C4-2B (cell line): ENCODE measurements around the gene ABCB4.

Experiments
- ZFX ChIP-seq: fragments of 450-650 bp; IDR thresholded peaks from 2 replicates; pipeline ENCODE4 v1.6.1; 2017
- TF ChIP-seq, protein P1 (sequence below): fragments of 450-650 bp; conservative IDR thresholded peaks from 2 replicates; pipeline ENCODE4 v1.5.1; 2017; ENCODE audit warnings: mild to moderate bottlenecking

DNA sequence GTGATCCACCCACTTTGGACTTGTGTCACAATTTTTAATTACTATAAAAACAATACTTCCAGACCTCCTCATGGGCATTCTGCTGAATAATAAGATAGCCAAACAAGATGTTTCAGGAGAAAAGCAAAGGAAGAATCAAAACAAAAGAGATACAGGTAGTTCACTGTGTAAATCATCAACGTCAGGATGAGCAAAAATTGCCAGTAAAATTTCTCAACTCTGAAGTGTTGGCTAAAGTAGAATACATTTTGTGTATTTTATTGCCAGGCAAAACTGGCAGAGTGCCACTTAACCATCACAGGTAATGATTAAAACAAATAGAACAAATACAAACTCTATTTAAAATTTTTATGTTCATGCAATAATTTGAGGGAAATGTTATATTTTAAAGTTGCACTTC lies 24.8 kb downstream of the ABCB4 start:
- TF ChIP-seq, protein P1, sequence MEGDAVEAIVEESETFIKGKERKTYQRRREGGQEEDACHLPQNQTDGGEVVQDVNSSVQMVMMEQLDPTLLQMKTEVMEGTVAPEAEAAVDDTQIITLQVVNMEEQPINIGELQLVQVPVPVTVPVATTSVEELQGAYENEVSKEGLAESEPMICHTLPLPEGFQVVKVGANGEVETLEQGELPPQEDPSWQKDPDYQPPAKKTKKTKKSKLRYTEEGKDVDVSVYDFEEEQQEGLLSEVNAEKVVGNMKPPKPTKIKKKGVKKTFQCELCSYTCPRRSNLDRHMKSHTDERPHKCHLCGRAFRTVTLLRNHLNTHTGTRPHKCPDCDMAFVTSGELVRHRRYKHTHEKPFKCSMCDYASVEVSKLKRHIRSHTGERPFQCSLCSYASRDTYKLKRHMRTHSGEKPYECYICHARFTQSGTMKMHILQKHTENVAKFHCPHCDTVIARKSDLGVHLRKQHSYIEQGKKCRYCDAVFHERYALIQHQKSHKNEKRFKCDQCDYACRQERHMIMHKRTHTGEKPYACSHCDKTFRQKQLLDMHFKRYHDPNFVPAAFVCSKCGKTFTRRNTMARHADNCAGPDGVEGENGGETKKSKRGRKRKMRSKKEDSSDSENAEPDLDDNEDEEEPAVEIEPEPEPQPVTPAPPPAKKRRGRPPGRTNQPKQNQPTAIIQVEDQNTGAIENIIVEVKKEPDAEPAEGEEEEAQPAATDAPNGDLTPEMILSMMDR = no peak
- TF ChIP-seq ZFX = no peak
